Large intestine (tissue), 3 donors: ENCODE results near the gene MYBPHL. TPM values are rescaled to one million over a fixed set of nuclear protein-coding genes. Genes with fewer than 3 reads are reported as not detected.
A peak's percentile ranks its signal among the peaks of the same experiment; 100 is the strongest.
"Not testable (repeated sequence)": the region's sequence is repeated elsewhere in the genome, so short reads cannot be mapped to it uniquely, and the experiment has no call there.

ENCODE experiments used
- DNase-seq, 2 donors: peaks; one replicate each; pipeline versions ENCODE4 v3.0.0 to v3.0.0-alpha.2; 2013
- H3K27ac ChIP-seq: one replicate; pipeline ENCODE4 v1.5.1; 2013; ENCODE audit warnings: low read length
- H3K27me3 ChIP-seq: 2 replicates; pipeline ENCODE4 v1.6.1; 2013; ENCODE audit warnings: low read length; ENCODE audit not compliant: control insufficient read depth, insufficient read depth
- H3K36me3 ChIP-seq: 2 replicates; pipeline ENCODE4 v1.6.1; 2013; ENCODE audit warnings: low read length; ENCODE audit not compliant: control insufficient read depth, insufficient read depth
- H3K4me1 ChIP-seq: one replicate; pipeline ENCODE4 v1.6.1; 2013; ENCODE audit warnings: low read length; ENCODE audit not compliant: control insufficient read depth, insufficient read depth
- H3K4me3 ChIP-seq: one replicate; pipeline ENCODE4 v1.5.1; 2013; ENCODE audit warnings: low read length
- H3K9me3 ChIP-seq: one replicate; pipeline ENCODE4 v1.6.1; 2013; ENCODE audit warnings: mild to moderate bottlenecking, low read depth, low read length, moderate library complexity; ENCODE audit not compliant: control insufficient read depth
- WGBS: methylation state at CpG from one replicate; pipeline ENCODE4 v1.1.5; 2013; ENCODE audit warnings: low lambda C conversion rate; ENCODE audit not compliant: insufficient coverage; 5-methylcytosine and 5-hydroxymethylcytosine counted together
- polyA plus RNA-seq: library from polyadenylated mRNA; unstranded; fragments of 120-200 nt; gene quantifications from one replicate; pipeline ENCODE4 v1.2.1, GENCODE V29; 2013

Gene MYBPHL
- polyA plus RNA-seq, 1 donor = 13.8 TPM

GRCh38 chr1:109309347-109309746 is 2.5 kb upstream of the MYBPHL start:
- no CpG with 5 or more reads among the region's 2 CpGs for WGBS
- Histone ChIP-seq H3K4me1 (peaks cover 43% of the 10 kb centered on the region), H3K4me3 (no peak overlapping the region), H3K9me3 (no peaks in the 10 kb centered on the region), H3K27me3 (no peaks in the 10 kb centered on the region), H3K36me3 (peaks cover 26% of the 10 kb centered on the region), H3K27ac (peak overlapping the region; percentile 61)
- DNase-seq = peak in 1 of 2 donors; percentile 29

- WGBS = 0% methylated on average over 1 of the region's 14 CpGs
- H3K27ac ChIP-seq = peak overlapping the region; percentile 84
- H3K36me3 ChIP-seq = peaks cover 12% of the 10 kb centered on the region
- no peak overlapping the region for H3K4me3 ChIP-seq
- H3K27me3 ChIP-seq = no peaks in the 10 kb centered on the region
- H3K4me1 ChIP-seq = peaks cover 43% of the 10 kb centered on the region
- no peaks in the 10 kb centered on the region for H3K9me3 ChIP-seq
- peak; percentile 81 to 87 for DNase-seq
These were observed 637 bp upstream of the MYBPHL start for GRCh38 chr1:109307274-109308021.

GRCh38 chr1:109305991-109306390 is 820 bp downstream of the MYBPHL start:
- not testable (repeated sequence) for H3K27me3 ChIP-seq, H3K4me3 ChIP-seq, H3K9me3 ChIP-seq, H3K36me3 ChIP-seq
- WGBS = no CpG with 5 or more reads among the region's 10 CpGs
- Histone ChIP-seq H3K27ac (peak overlapping the region; percentile 84), H3K4me1 (peaks cover 43% of the 10 kb centered on the region)
- peak; percentile 66 to 78 for DNase-seq

- H3K9me3 ChIP-seq = no peaks in the 10 kb centered on the region
- DNase-seq = no peak
- no peaks in the 10 kb centered on the region for H3K36me3 ChIP-seq
- H3K27ac ChIP-seq = no peak overlapping the region
- H3K4me3 ChIP-seq = no peak overlapping the region
- no CpG with 5 or more reads among the region's 8 CpGs for WGBS
- H3K4me1 ChIP-seq = peaks cover 47% of the 10 kb centered on the region
- H3K27me3 ChIP-seq = no peaks in the 10 kb centered on the region
These were observed 2.4 kb downstream of the MYBPHL start for GRCh38 chr1:109304226-109304920.

- H3K36me3 ChIP-seq = no peaks in the 10 kb centered on the region
- H3K9me3 ChIP-seq = no peaks in the 10 kb centered on the region
- no peak overlapping the region for H3K27ac ChIP-seq
- no peak for DNase-seq
- 100% methylated on average over 2 of the region's 5 CpGs for WGBS
- peaks cover 33% of the 10 kb centered on the region for H3K4me1 ChIP-seq
- H3K4me3 ChIP-seq = no peak overlapping the region
- no peaks in the 10 kb centered on the region for H3K27me3 ChIP-seq
These were observed 4.9 kb downstream of the MYBPHL start for GRCh38 chr1:109301874-109302273.

- Histone ChIP-seq H3K4me1 (peaks cover 22% of the 10 kb centered on the region), H3K27me3 (no peaks in the 10 kb centered on the region), H3K27ac (peak overlapping the region; percentile 75), H3K4me3 (no peak overlapping the region), H3K9me3 (no peaks in the 10 kb centered on the region), H3K36me3 (no peaks in the 10 kb centered on the region)
- peak; percentile 79 to 81 for DNase-seq
- WGBS = no CpG with 5 or more reads among the region's 16 CpGs
These were observed 6.1 kb downstream of the MYBPHL start for GRCh38 chr1:109300650-109301151.

- no CpG with 5 or more reads among the region's 20 CpGs for WGBS
- H3K9me3 ChIP-seq = no peaks in the 10 kb centered on the region
These were observed 7.1 kb downstream of the MYBPHL start for GRCh38 chr1:109299558-109300343.

GRCh38 chr1:109298666-109299557 is 7.9 kb downstream of the MYBPHL start:
- Histone ChIP-seq H3K36me3 (no peaks in the 10 kb centered on the region), H3K4me3 (no peak overlapping the region), H3K27ac (peak overlapping the region; percentile 39), H3K27me3 (no peaks in the 10 kb centered on the region), H3K4me1 (peaks cover 16% of the 10 kb centered on the region), H3K9me3 (no peaks in the 10 kb centered on the region)
- WGBS = no CpG with 5 or more reads among the region's 11 CpGs
- DNase-seq = peak; percentile 29 to 41

More at GRCh38 chr1:109299558-109300343, 7.1 kb downstream of the MYBPHL start:
- Histone ChIP-seq H3K27me3 (no peaks in the 10 kb centered on the region), H3K36me3 (no peaks in the 10 kb centered on the region), H3K4me1 (peaks cover 16% of the 10 kb centered on the region), H3K4me3 (no peak overlapping the region), H3K27ac (peak overlapping the region; percentile 75)
- peak; percentile 37 to 39 for DNase-seq

- no peak overlapping the region for H3K4me3 ChIP-seq
- no peaks in the 10 kb centered on the region for H3K27me3 ChIP-seq
- H3K36me3 ChIP-seq = no peaks in the 10 kb centered on the region
- WGBS = no CpG with 5 or more reads among the region's 16 CpGs
- no peak for DNase-seq
- no peak overlapping the region for H3K27ac ChIP-seq
- no peaks in the 10 kb centered on the region for H3K9me3 ChIP-seq
- H3K4me1 ChIP-seq = peaks cover 16% of the 10 kb centered on the region
These were observed 10.0 kb downstream of the MYBPHL start for GRCh38 chr1:109296782-109297181.
